ENCODE results near the gene BCAP29. TPM values are rescaled to one million over a fixed set of nuclear protein-coding genes. Genes with fewer than 3 reads are reported as not detected.

The BCAP29 gene
- total RNA-seq, 2 experiments from 2014 or later: 32.1 to 32.7 TPM

DNA sequence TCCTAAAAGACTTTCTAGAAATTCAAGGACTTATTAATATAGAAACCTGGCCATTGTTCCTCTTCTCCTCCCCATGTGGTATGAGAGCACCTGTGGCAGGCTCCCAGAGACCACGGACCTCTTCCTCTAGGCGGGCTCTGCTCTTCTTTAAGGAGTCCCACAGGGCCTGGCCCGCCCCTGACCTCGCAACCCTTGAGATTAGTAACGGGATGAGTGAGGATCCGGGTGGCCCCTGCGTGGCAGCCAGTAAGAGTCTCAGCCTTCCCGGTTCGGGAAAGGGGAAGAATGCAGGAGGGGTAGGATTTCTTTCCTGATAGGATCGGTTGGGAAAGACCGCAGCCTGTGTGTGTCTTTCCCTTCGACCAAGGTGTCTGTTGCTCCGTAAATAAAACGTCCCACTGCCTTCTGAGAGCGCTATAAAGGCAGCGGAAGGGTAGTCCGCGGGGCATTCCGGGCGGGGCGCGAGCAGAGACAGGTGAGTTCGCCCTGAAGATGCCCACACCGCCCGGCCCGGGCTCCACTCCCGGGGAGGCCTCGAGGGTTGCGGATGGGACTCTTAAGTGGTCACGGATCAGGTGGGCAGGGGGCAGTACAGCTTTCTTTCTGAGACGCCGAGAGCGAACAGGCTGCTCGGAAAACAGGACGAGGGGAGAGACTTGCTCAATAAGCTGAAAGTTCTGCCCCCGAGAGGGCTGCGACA, 80.5 kb downstream of the BCAP29 start, which contains the start of gene SLC26A4:
Gene SLC26A4 (plus strand): TSS at position 448 of the 700 bp plus-strand sequence. CDS start 814 bp downstream, outside the sequence.
- Mint-ChIP-seq H3K4me1 (ENCODE audit: low read depth) (peaks cover 36% of the 10 kb centered on the region), H3K36me3 (ENCODE audit: low read depth) (no peaks in the 10 kb centered on the region), H3K4me3 (peak within 1 kb of the TSS; percentile 83), H3K27ac (peak within 1 kb of the TSS; percentile 7), H3K27me3 (ENCODE audit: low read depth) (no peaks in the 10 kb centered on the region), H3K9me3 (ENCODE audit: insufficient read depth) (no peaks in the 10 kb centered on the region)
- ChIA-PET CTCF (interaction anchor here (1.3 to 2.7 kb wide), 6 partner anchors 22 to 198 kb away, joined by 3 to 9 read pairs (median 4); partner anchors contain the start of genes COG5 and DUS4L), POLR2A (interaction anchor here (1.5 kb wide), 1 partner anchor 83 kb away, joined by 6 read pairs; the partner anchor contains the start of gene CBLL1)
- ATAC-seq (peak; percentile 32), DNase-seq (peak; percentile 42)

GRCh38 chr7:107661081-107661864, 81.2 kb downstream of the BCAP29 start:
- CTCF ChIA-PET: interaction anchor here (0.6 to 2.7 kb wide), 13 partner anchors 15 to 446 kb away, joined by 3 to 9 read pairs (median 3); partner anchors contain the start of genes COG5 and DUS4L
- H3K4me3 Mint-ChIP-seq: peak overlapping the region; percentile 83
- H3K4me1 Mint-ChIP-seq (ENCODE audit: low read depth): peaks cover 33% of the 10 kb centered on the region
- POLR2A ChIA-PET: interaction anchor here (1.5 kb wide), 1 partner anchor 83 kb away, joined by 6 read pairs; the partner anchor contains the start of gene CBLL1
- H3K36me3 Mint-ChIP-seq (ENCODE audit: low read depth): no peaks in the 10 kb centered on the region
- ATAC-seq (peak; percentile 71), DNase-seq (peak; percentile 69)
- H3K27me3 Mint-ChIP-seq (ENCODE audit: low read depth): no peaks in the 10 kb centered on the region
- no peaks in the 10 kb centered on the region for H3K9me3 Mint-ChIP-seq (ENCODE audit: insufficient read depth)
- H3K27ac Mint-ChIP-seq: no peak overlapping the region

DNA sequence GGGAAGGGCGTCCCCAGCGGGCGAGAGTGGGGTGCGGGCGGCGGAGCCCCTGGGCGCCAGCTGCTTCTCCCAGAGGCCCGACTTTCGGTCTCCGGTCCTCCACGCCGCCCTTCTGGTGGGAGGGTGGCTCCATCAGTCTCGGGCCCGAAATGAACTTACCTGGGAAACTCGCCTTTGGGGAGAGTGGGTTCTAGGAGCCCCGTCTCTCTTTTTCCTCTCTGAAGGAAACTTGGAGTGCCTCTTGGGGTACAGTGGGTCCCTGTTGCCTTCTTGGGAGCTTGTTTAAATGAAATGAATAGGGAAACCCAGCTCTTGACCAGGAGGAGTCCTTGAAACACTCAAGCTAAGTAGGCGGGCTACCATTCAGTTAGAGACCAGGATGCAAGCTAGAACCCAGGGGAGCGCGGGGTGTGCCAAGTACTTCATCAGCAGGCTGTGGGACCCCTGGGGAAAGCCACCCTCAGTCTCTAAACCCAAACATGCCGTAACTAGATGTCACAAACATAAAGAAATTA, 81.9 kb downstream of the BCAP29 start:
- POLR2A ChIA-PET: interaction anchor here (1.5 kb wide), 1 partner anchor 82 kb away, joined by 6 read pairs; the partner anchor contains the start of gene CBLL1

DNA sequence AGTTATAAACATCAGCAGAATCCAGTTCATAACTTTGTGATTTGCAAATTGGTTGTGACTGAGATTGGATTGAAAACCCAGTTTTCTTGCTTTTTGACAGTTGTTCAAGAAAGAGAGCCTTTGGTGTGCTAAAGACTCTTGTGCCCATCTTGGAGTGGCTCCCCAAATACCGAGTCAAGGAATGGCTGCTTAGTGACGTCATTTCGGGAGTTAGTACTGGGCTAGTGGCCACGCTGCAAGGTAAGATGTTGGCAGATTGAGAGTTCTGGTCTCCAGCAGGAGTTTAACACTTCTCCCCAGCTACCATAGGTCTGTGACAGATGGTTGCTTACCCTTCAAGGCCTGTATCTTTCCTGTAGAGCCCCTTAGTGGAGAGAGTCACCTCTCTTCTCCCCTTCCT, 83.2 kb downstream of the BCAP29 start:
- no peaks in the 10 kb centered on the region for H3K27me3 Mint-ChIP-seq (ENCODE audit: low read depth)
- H3K4me1 Mint-ChIP-seq (ENCODE audit: low read depth): peaks cover 33% of the 10 kb centered on the region
- no peak overlapping the region for H3K27ac Mint-ChIP-seq
- DNase-seq: no peak
- ChIA-PET POLR2A (no interaction called here), CTCF (interaction anchor here (0.8 to 2.7 kb wide), 2 partner anchors 25 to 61 kb away, joined by 3 to 5 read pairs; no protein-coding TSS in a partner anchor)
- no peak for ATAC-seq
- no peaks in the 10 kb centered on the region for H3K9me3 Mint-ChIP-seq (ENCODE audit: insufficient read depth)
- H3K36me3 Mint-ChIP-seq (ENCODE audit: low read depth): no peaks in the 10 kb centered on the region
- no peak overlapping the region for H3K4me3 Mint-ChIP-seq

More for the DNA sequence above, 81.9 kb downstream of the BCAP29 start:
- Mint-ChIP-seq H3K4me1 (ENCODE audit: low read depth) (peaks cover 33% of the 10 kb centered on the region), H3K9me3 (ENCODE audit: insufficient read depth) (no peaks in the 10 kb centered on the region), H3K27me3 (ENCODE audit: low read depth) (no peaks in the 10 kb centered on the region), H3K36me3 (ENCODE audit: low read depth) (no peaks in the 10 kb centered on the region), H3K4me3 (peak overlapping the region; percentile 83), H3K27ac (no peak overlapping the region)
- no peak for ATAC-seq
- CTCF ChIA-PET: interaction anchor here (0.9 to 2.7 kb wide), 10 partner anchors 14 to 217 kb away, joined by 3 to 9 read pairs (median 3); partner anchors contain the start of genes COG5 and DUS4L
- DNase-seq: no peak

- ChIA-PET POLR2A (no interaction called here), CTCF (no interaction called here)
- peaks cover 6% of the 10 kb centered on the region for H3K4me1 Mint-ChIP-seq (ENCODE audit: low read depth)
- no peaks in the 10 kb centered on the region for H3K9me3 Mint-ChIP-seq (ENCODE audit: insufficient read depth)
- ATAC-seq (no peak), DNase-seq (no peak)
- no peaks in the 10 kb centered on the region for H3K36me3 Mint-ChIP-seq (ENCODE audit: low read depth)
- no peaks in the 10 kb centered on the region for H3K27me3 Mint-ChIP-seq (ENCODE audit: low read depth)
- no peak overlapping the region for H3K4me3 Mint-ChIP-seq
- H3K27ac Mint-ChIP-seq: no peak overlapping the region
Measured at GRCh38 chr7:107666790-107667189, 86.7 kb downstream of the BCAP29 start.

DNA sequence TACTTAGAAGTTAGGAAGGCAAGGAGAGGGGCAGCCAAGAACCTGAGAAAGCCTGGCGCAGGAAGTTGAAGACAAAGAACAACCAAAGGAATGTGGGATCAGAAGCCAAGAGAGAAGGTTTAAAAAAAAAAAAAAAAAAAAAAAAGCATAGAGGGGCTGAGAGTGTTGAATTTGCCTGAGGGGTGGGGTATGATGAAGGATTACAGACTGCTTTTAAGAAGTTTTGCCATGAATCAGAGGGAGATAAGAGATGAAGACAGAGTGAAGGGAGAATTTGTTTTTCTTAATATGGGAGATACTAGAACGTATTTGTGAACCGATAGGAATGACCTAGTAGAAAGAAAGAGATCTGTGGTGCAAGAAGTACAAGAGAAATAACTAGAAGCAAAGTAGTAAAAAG, 87.3 kb downstream of the BCAP29 start:
- Mint-ChIP-seq H3K36me3 (ENCODE audit: low read depth) (no peaks in the 10 kb centered on the region), H3K27ac (no peak overlapping the region), H3K27me3 (ENCODE audit: low read depth) (no peaks in the 10 kb centered on the region), H3K9me3 (ENCODE audit: insufficient read depth) (no peaks in the 10 kb centered on the region), H3K4me3 (no peak overlapping the region), H3K4me1 (ENCODE audit: low read depth) (peaks cover under 1% of the 10 kb centered on the region)
- no peak for ATAC-seq
- no peak for DNase-seq
- ChIA-PET POLR2A (no interaction called here), CTCF (no interaction called here)

- no peak for ATAC-seq
- Mint-ChIP-seq H3K36me3 (ENCODE audit: low read depth) (no peaks in the 10 kb centered on the region), H3K27me3 (ENCODE audit: low read depth) (no peaks in the 10 kb centered on the region), H3K9me3 (ENCODE audit: insufficient read depth) (no peaks in the 10 kb centered on the region), H3K4me1 (ENCODE audit: low read depth) (no peaks in the 10 kb centered on the region), H3K27ac (no peak overlapping the region), H3K4me3 (no peak overlapping the region)
- ChIA-PET CTCF (no interaction called here), POLR2A (no interaction called here)
- no peak for DNase-seq
Measured at GRCh38 chr7:107668296-107668695, 88.2 kb downstream of the BCAP29 start.

Other genes starting within 250 kb of the BCAP29 start
- not detected for gene GPR22, start 110.2 kb upstream of the BCAP29 start, total RNA-seq
- 10 to 100 TPM; 31.3 to 31.8 TPM for gene COG5, start 16.3 kb upstream of the BCAP29 start, total RNA-seq
- gene DUS4L, start 16.3 kb upstream of the BCAP29 start, total RNA-seq: 10 to 100 TPM; 10.3 to 11.1 TPM
- gene SLC26A4, start 80.6 kb downstream of the BCAP29 start, total RNA-seq: 1 to 10 TPM in 1 of 2 experiments, under 1 TPM in 1; 0.94 to 1.1 TPM
- 10 to 100 TPM; 36.3 to 42.4 TPM for gene CBLL1, start 163.9 kb downstream of the BCAP29 start, total RNA-seq
- gene SLC26A3, start 223.0 kb downstream of the BCAP29 start, total RNA-seq: not detected

Data from activated CD8-positive, alpha-beta T cell treated with anti-CD3 and anti-CD28 coated beads, Interleukin-2, amount 10 ng/mL, durations not matched to agents 7 days and 5 days (primary cell).